ENCODE results near the gene LPP.

- TF ChIP-seq CTCF (IDR thresholded peaks at IDR 0.05) (no peak), EZH2 (IDR thresholded peaks at IDR 0.05; ENCODE audit: borderline replicate concordance, insufficient read depth, low read depth, low read length, poor library complexity, severe bottlenecking) (no peak)
Measured at GRCh38 chr3:188620752-188621151, 466.8 kb downstream of the LPP start.
